ENCODE data around the gene ADGRV1.

DNA sequence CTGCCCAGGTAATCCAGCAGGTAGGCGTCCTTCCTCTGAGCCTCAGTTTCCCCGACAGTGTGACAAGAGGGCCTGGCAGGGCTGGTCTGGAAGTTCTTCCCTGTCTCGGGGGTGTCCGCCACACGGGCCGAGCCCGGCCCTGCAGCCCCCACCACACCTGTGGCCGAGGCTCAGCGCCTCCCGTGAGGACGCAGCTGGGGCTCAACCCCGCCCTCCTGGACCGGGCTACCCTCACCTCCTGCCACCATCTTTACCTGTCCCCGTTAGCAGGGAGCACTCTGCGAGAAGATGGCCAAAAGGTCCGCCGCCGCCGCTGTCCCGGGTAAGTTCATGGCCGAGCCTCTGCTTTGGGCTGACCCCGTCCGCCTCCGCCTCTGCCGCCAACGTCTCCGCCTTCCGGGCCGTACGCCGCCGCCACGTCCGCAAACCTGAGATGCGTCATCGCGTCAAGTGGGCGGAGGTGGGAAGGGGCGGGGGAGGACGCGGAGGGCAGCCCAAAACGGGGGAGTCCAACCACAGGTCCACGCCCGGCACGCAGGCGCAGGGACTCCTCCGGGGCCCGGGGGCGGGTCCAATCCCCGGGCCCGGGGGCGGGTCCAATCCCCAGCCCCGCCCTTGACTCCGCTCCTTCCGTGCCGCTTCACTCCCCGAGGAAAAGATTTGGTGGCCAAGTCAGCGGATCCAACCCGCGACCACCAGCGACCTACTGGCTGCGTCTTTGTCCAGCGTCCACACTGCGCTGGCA, 29.2 kb upstream of the ADGRV1 start, which contains the start of gene LYSMD3:
- TF ChIP-seq POLR2A (IDR thresholded peaks at IDR 0.05) (peak; percentile 31 to 86), POLR2AphosphoS5 (IDR thresholded peaks at IDR 0.05) (peak; percentile 28 to 92 (median 71))
- TF ChIP-seq, protein P1, sequence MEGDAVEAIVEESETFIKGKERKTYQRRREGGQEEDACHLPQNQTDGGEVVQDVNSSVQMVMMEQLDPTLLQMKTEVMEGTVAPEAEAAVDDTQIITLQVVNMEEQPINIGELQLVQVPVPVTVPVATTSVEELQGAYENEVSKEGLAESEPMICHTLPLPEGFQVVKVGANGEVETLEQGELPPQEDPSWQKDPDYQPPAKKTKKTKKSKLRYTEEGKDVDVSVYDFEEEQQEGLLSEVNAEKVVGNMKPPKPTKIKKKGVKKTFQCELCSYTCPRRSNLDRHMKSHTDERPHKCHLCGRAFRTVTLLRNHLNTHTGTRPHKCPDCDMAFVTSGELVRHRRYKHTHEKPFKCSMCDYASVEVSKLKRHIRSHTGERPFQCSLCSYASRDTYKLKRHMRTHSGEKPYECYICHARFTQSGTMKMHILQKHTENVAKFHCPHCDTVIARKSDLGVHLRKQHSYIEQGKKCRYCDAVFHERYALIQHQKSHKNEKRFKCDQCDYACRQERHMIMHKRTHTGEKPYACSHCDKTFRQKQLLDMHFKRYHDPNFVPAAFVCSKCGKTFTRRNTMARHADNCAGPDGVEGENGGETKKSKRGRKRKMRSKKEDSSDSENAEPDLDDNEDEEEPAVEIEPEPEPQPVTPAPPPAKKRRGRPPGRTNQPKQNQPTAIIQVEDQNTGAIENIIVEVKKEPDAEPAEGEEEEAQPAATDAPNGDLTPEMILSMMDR (IDR thresholded peaks at IDR 0.05) = no peak
